Measurements from ENCODE around the gene ENPP3. TPM values are rescaled to one million over a fixed set of nuclear protein-coding genes. Genes with fewer than 3 reads are reported as not detected.
"Not testable (repeated sequence)": the region's sequence is repeated elsewhere in the genome, so short reads cannot be mapped to it uniquely, and the experiment has no call there.

ENPP3 gene
- total RNA-seq, 2 experiments from 2014 or later, result 0.11 to 0.47 TPM

- CTCF ChIA-PET, result no interaction called here
Measured at GRCh38 chr6:131692589-131692988, 55.5 kb downstream of the ENPP3 start.

GRCh38 chr6:131693384-131693783, 56.3 kb downstream of the ENPP3 start:
- Mint-ChIP-seq H3K27me3 (ENCODE audit: low read depth) (peaks cover 6% of the 10 kb centered on the region), H3K27ac (no peak overlapping the region), H3K36me3 (ENCODE audit: low read depth) (no peaks in the 10 kb centered on the region), H3K4me3 (no peak overlapping the region), H3K9me3 (ENCODE audit: insufficient read depth) (no peaks in the 10 kb centered on the region), H3K4me1 (ENCODE audit: low read depth) (no peaks in the 10 kb centered on the region)
- DNase-seq (no peak), ATAC-seq (no peak)
- ChIA-PET CTCF (interaction anchor here (1.0 kb wide), 1 partner anchor 217 kb away, joined by 3 read pairs; no protein-coding TSS in a partner anchor), POLR2A (no interaction called here)

More at GRCh38 chr6:131692589-131692988, 55.5 kb downstream of the ENPP3 start:
- POLR2A ChIA-PET, result no interaction called here
- H3K4me1 Mint-ChIP-seq (ENCODE audit: low read depth), result peaks cover 3% of the 10 kb centered on the region
- no peak for ATAC-seq
- H3K27ac Mint-ChIP-seq, result no peak overlapping the region
- DNase-seq, result no peak
- H3K36me3 Mint-ChIP-seq (ENCODE audit: low read depth), result no peaks in the 10 kb centered on the region
- H3K27me3 Mint-ChIP-seq (ENCODE audit: low read depth), result peaks cover 6% of the 10 kb centered on the region
- H3K9me3 Mint-ChIP-seq (ENCODE audit: insufficient read depth), result no peaks in the 10 kb centered on the region
- H3K4me3 Mint-ChIP-seq, result no peak overlapping the region

- no peaks in the 10 kb centered on the region for H3K4me1 Mint-ChIP-seq (ENCODE audit: low read depth)
- H3K4me3 Mint-ChIP-seq, result no peak overlapping the region
- H3K27me3 Mint-ChIP-seq (ENCODE audit: low read depth), result no peaks in the 10 kb centered on the region
- POLR2A ChIA-PET, result no interaction called here
- H3K36me3 Mint-ChIP-seq (ENCODE audit: low read depth), result no peaks in the 10 kb centered on the region
- peak; percentile 54 for DNase-seq
- no peaks in the 10 kb centered on the region for H3K9me3 Mint-ChIP-seq (ENCODE audit: insufficient read depth)
- CTCF ChIA-PET, result interaction anchor here (0.6 to 3.4 kb wide), 26 partner anchors 9 to 328 kb away, joined by 3 to 28 read pairs (median 3); partner anchors contain the start of gene MED23
- peak; percentile 74 for ATAC-seq
- H3K27ac Mint-ChIP-seq, result no peak overlapping the region
Measured at GRCh38 chr6:131694832-131695426, 57.8 kb downstream of the ENPP3 start.

GRCh38 chr6:131696956-131697355, 59.9 kb downstream of the ENPP3 start:
- no peaks in the 10 kb centered on the region for H3K4me1 Mint-ChIP-seq (ENCODE audit: low read depth)
- POLR2A ChIA-PET, result no interaction called here

GRCh38 chr6:131700851-131701250, 63.7 kb downstream of the ENPP3 start:
- H3K27me3 Mint-ChIP-seq (ENCODE audit: low read depth); H3K27ac Mint-ChIP-seq; ATAC-seq; H3K4me1 Mint-ChIP-seq (ENCODE audit: low read depth); H3K9me3 Mint-ChIP-seq (ENCODE audit: insufficient read depth); H3K4me3 Mint-ChIP-seq; CTCF ChIA-PET; H3K36me3 Mint-ChIP-seq (ENCODE audit: low read depth); POLR2A ChIA-PET; DNase-seq: not testable (repeated sequence)

More at GRCh38 chr6:131696956-131697355, 59.9 kb downstream of the ENPP3 start:
- DNase-seq (no peak), ATAC-seq (no peak)
- Mint-ChIP-seq H3K9me3 (ENCODE audit: insufficient read depth) (no peaks in the 10 kb centered on the region), H3K4me3 (no peak overlapping the region), H3K36me3 (ENCODE audit: low read depth) (no peaks in the 10 kb centered on the region), H3K27me3 (ENCODE audit: low read depth) (no peaks in the 10 kb centered on the region), H3K27ac (no peak overlapping the region)
- CTCF ChIA-PET, result interaction anchor here (1.2 to 3.4 kb wide), 2 partner anchors 215 to 218 kb away, joined by 3 to 28 read pairs; no protein-coding TSS in a partner anchor

GRCh38 chr6:131703905-131704304, 66.8 kb downstream of the ENPP3 start:
- CTCF ChIA-PET; H3K4me3 Mint-ChIP-seq; H3K27me3 Mint-ChIP-seq (ENCODE audit: low read depth); DNase-seq; H3K27ac Mint-ChIP-seq; H3K9me3 Mint-ChIP-seq (ENCODE audit: insufficient read depth); H3K36me3 Mint-ChIP-seq (ENCODE audit: low read depth); ATAC-seq; H3K4me1 Mint-ChIP-seq (ENCODE audit: low read depth); POLR2A ChIA-PET: not testable (repeated sequence)

- POLR2A ChIA-PET; H3K9me3 Mint-ChIP-seq (ENCODE audit: insufficient read depth); DNase-seq; H3K27ac Mint-ChIP-seq; H3K36me3 Mint-ChIP-seq (ENCODE audit: low read depth); H3K4me3 Mint-ChIP-seq; H3K4me1 Mint-ChIP-seq (ENCODE audit: low read depth); H3K27me3 Mint-ChIP-seq (ENCODE audit: low read depth); ATAC-seq; CTCF ChIA-PET: not testable (repeated sequence)
Measured at GRCh38 chr6:131710917-131711316, 73.8 kb downstream of the ENPP3 start, which contains the start of gene CTAGE9. TSS of gene CTAGE9 (minus strand) at chr6:131711017. CDS start at chr6:131711017, 0 bp downstream.

GRCh38 chr6:131715567-131715966, 78.5 kb downstream of the ENPP3 start:
- ATAC-seq, result peak; percentile 39
- H3K36me3 Mint-ChIP-seq (ENCODE audit: low read depth); H3K27ac Mint-ChIP-seq; POLR2A ChIA-PET; H3K4me3 Mint-ChIP-seq; DNase-seq; H3K9me3 Mint-ChIP-seq (ENCODE audit: insufficient read depth); H3K27me3 Mint-ChIP-seq (ENCODE audit: low read depth); H3K4me1 Mint-ChIP-seq (ENCODE audit: low read depth): not testable (repeated sequence)
- CTCF ChIA-PET, result interaction anchor here (1.3 kb wide), 1 partner anchor 20 kb away, joined by 6 read pairs; no protein-coding TSS in a partner anchor

- H3K4me3 Mint-ChIP-seq, result no peak overlapping the region
- no peak overlapping the region for H3K27ac Mint-ChIP-seq
- ATAC-seq (no peak), DNase-seq (no peak)
- H3K4me1 Mint-ChIP-seq (ENCODE audit: low read depth), result no peaks in the 10 kb centered on the region
- CTCF ChIA-PET, result no interaction called here
- POLR2A ChIA-PET, result interaction anchor here (0.6 kb wide), 1 partner anchor 518 kb away, joined by 3 read pairs; no protein-coding TSS in a partner anchor
- no peaks in the 10 kb centered on the region for H3K9me3 Mint-ChIP-seq (ENCODE audit: insufficient read depth)
- no peaks in the 10 kb centered on the region for H3K36me3 Mint-ChIP-seq (ENCODE audit: low read depth)
- no peaks in the 10 kb centered on the region for H3K27me3 Mint-ChIP-seq (ENCODE audit: low read depth)
Measured at GRCh38 chr6:131717836-131718542, 80.9 kb downstream of the ENPP3 start.

- no peak overlapping the region for H3K4me3 Mint-ChIP-seq
- H3K4me1 Mint-ChIP-seq (ENCODE audit: low read depth), result peaks cover 4% of the 10 kb centered on the region
- H3K9me3 Mint-ChIP-seq (ENCODE audit: insufficient read depth), result no peaks in the 10 kb centered on the region
- H3K27ac Mint-ChIP-seq, result no peak overlapping the region
- ChIA-PET POLR2A (no interaction called here), CTCF (interaction anchor here (0.9 to 1.6 kb wide), 2 partner anchors 160 to 194 kb away, joined by 3 to 4 read pairs; no protein-coding TSS in a partner anchor)
- DNase-seq (no peak), ATAC-seq (no peak)
- no peaks in the 10 kb centered on the region for H3K27me3 Mint-ChIP-seq (ENCODE audit: low read depth)
- no peaks in the 10 kb centered on the region for H3K36me3 Mint-ChIP-seq (ENCODE audit: low read depth)
Measured at GRCh38 chr6:131721161-131721560, 84.1 kb downstream of the ENPP3 start.

GRCh38 chr6:131724114-131724513, 87.0 kb downstream of the ENPP3 start:
- H3K27ac Mint-ChIP-seq, result no peak overlapping the region
- DNase-seq, result no peak
- no peaks in the 10 kb centered on the region for H3K36me3 Mint-ChIP-seq (ENCODE audit: low read depth)
- H3K4me3 Mint-ChIP-seq, result no peak overlapping the region
- ChIA-PET POLR2A (no interaction called here), CTCF (no interaction called here)
- no peak for ATAC-seq
- peaks cover 4% of the 10 kb centered on the region for H3K4me1 Mint-ChIP-seq (ENCODE audit: low read depth)
- peaks cover 2% of the 10 kb centered on the region for H3K27me3 Mint-ChIP-seq (ENCODE audit: low read depth)
- no peaks in the 10 kb centered on the region for H3K9me3 Mint-ChIP-seq (ENCODE audit: insufficient read depth)

GRCh38 chr6:131727467-131727866, 90.4 kb downstream of the ENPP3 start:
- peaks cover 4% of the 10 kb centered on the region for H3K4me1 Mint-ChIP-seq (ENCODE audit: low read depth)
- CTCF ChIA-PET, result interaction anchor here (0.6 kb wide), 1 partner anchor 46 kb away, joined by 3 read pairs; no protein-coding TSS in a partner anchor
- no peak overlapping the region for H3K27ac Mint-ChIP-seq
- no peaks in the 10 kb centered on the region for H3K36me3 Mint-ChIP-seq (ENCODE audit: low read depth)
- no peak for ATAC-seq
- POLR2A ChIA-PET, result no interaction called here
- H3K9me3 Mint-ChIP-seq (ENCODE audit: insufficient read depth), result no peaks in the 10 kb centered on the region
- no peak overlapping the region for H3K4me3 Mint-ChIP-seq
- no peak for DNase-seq
- H3K27me3 Mint-ChIP-seq (ENCODE audit: low read depth), result peaks cover 6% of the 10 kb centered on the region

Measured in activated CD8-positive, alpha-beta T cell treated with anti-CD3 and anti-CD28 coated beads, Interleukin-2, amount 10 ng/mL, durations not matched to agents 7 days and 5 days (primary cell).